Testis (tissue), 3 donors: ENCODE results near the gene GAPDH. TPM values are rescaled to one million over a fixed set of nuclear protein-coding genes. Genes with fewer than 3 reads are reported as not detected.

ENCODE experiments used
- DNase-seq: peaks from one replicate; pipeline ENCODE4 v3.0.0-alpha.2; 2019
- H3K27ac ChIP-seq, 2 donors: fragments of 200-600 bp; sonication (generic); one replicate each; pipeline ENCODE4 v1.5.1; 2019
- H3K27me3 ChIP-seq: fragments of 200-600 bp; sonication (generic); one replicate; pipeline ENCODE4 v1.5.1; 2019
- H3K36me3 ChIP-seq: fragments of 200-600 bp; sonication (generic); one replicate; pipeline ENCODE4 v1.5.1; 2017; ENCODE audit warnings: low read depth; ENCODE audit errors: missing control alignments
- H3K4me1 ChIP-seq: fragments of 200-600 bp; sonication (generic); one replicate; pipeline ENCODE4 v1.5.1; 2019
- H3K4me3 ChIP-seq, 2 donors: fragments of 200-600 bp; sonication (generic); one replicate each; pipeline ENCODE4 v1.5.1; 2017 to 2019
- H3K9me3 ChIP-seq: fragments of 200-600 bp; sonication (generic); one replicate; pipeline ENCODE4 v1.5.1; 2017
- POLR2A ChIP-seq: fragments of 450-650 bp; IDR thresholded peaks from one replicate; pipeline ENCODE4 v1.6.1; 2017; ENCODE audit warnings: antibody characterized with exemption, mild to moderate bottlenecking, moderate library complexity
- WGBS, 2 donors: methylation state at CpG; one replicate each; pipeline ENCODE4 v1.1.5; 2018; 5-methylcytosine and 5-hydroxymethylcytosine counted together
- intact Hi-C: fragments of 100-400 bp; cut with DNase I; formaldehyde crosslinking; loops from one replicate; pipeline ENCODE4 v1.15.1; 2023; ENCODE audit warnings: low total_unique reads
- polyA plus RNA-seq: library from polyadenylated mRNA; stranded (reverse); fragments of 350-450 nt; fragmentation: Illumina TruSeq; extraction: RNeasy Lipid Tissue Mini Kit (QIAGEN cat#74804); gene quantifications from one replicate; pipeline ENCODE4 v1.2.3, GENCODE V29; 2014; ENCODE audit warnings: low read depth, low replicate concordance; ENCODE audit not compliant: insufficient read depth
- total RNA-seq, 2 donors: library from RNA; depleted of rRNA; stranded (reverse); fragments of >200 nt; gene quantifications; one replicate each; pipeline ENCODE4 v1.2.3, GENCODE V29; 2016
- TF ChIP-seq, protein P1 (sequence below), 3 experiments: fragments of 450-650 bp in 2 of 3; fragments of 200-600 bp in 1 of 3; sonication (generic) in 1 of 3; IDR thresholded peaks; one replicate each; pipeline ENCODE4 v1.5.1; 2016 to 2019; ENCODE audit warnings: antibody characterized with exemption in 3 of 3, mild to moderate bottlenecking in 2 of 3, moderate library complexity in 1 of 3

Gene GAPDH
- total and polyA plus RNA-seq, 3 donors from 2014 or later, result 1,591 to 1,928 (median 1,857) TPM

DNA sequence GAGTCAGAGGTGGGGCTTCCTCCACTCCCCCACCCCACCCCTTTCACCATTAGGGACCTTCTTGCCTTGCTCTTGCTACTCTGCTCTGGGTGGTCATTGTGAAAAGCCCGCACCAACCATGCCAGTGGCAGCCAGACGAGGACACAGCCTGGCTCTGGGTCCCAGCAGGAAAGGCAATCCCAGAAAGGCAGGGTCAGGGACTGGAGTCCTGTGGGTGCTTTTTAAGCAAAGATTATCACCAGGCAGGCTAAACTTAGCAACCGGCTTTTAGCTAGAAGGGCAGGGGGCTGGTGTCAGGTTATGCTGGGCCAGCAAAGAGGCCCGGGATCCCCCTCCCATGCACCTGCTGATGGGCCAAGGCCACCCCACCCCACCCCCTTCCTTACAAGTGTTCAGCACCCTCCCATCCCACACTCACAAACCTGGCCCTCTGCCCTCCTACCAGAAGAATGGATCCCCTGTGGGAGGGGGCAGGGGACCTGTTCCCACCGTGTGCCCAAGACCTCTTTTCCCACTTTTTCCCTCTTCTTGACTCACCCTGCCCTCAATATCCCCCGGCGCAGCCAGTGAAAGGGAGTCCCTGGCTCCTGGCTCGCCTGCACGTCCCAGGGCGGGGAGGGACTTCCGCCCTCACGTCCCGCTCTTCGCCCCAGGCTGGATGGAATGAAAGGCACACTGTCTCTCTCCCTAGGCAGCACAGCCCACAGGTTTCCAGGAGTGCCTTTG lies 1.2 kb upstream of the GAPDH start:
- Histone ChIP-seq H3K4me3 (peak overlapping the region; percentile 92 to 93), H3K4me1 (peaks cover 30% of the 10 kb centered on the region), H3K36me3 (no peaks in the 10 kb centered on the region), H3K27ac (peak overlapping the region; percentile 86 to 92), H3K9me3 (no peaks in the 10 kb centered on the region), H3K27me3 (no peaks in the 10 kb centered on the region)
- peak; percentile 81 for DNase-seq
- WGBS, 2 donors, result 0% methylated on average over 14 of the region's 14 CpGs
- intact Hi-C loops, result no loop called here
- TF ChIP-seq POLR2A, result no peak
- TF ChIP-seq, protein P1, sequence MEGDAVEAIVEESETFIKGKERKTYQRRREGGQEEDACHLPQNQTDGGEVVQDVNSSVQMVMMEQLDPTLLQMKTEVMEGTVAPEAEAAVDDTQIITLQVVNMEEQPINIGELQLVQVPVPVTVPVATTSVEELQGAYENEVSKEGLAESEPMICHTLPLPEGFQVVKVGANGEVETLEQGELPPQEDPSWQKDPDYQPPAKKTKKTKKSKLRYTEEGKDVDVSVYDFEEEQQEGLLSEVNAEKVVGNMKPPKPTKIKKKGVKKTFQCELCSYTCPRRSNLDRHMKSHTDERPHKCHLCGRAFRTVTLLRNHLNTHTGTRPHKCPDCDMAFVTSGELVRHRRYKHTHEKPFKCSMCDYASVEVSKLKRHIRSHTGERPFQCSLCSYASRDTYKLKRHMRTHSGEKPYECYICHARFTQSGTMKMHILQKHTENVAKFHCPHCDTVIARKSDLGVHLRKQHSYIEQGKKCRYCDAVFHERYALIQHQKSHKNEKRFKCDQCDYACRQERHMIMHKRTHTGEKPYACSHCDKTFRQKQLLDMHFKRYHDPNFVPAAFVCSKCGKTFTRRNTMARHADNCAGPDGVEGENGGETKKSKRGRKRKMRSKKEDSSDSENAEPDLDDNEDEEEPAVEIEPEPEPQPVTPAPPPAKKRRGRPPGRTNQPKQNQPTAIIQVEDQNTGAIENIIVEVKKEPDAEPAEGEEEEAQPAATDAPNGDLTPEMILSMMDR (IDR thresholded peaks at IDR 0.05), result no peak

DNA sequence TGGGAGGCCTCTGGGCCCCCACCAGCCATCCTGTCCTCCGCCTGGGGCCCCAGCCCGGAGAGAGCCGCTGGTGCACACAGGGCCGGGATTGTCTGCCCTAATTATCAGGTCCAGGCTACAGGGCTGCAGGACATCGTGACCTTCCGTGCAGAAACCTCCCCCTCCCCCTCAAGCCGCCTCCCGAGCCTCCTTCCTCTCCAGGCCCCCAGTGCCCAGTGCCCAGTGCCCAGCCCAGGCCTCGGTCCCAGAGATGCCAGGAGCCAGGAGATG lies 729 bp upstream of the GAPDH start:
- Histone ChIP-seq H3K4me1 (peaks cover 30% of the 10 kb centered on the region), H3K4me3 (peak overlapping the region; percentile 92 to 93), H3K27ac (peak overlapping the region; percentile 86 to 92), H3K27me3 (no peaks in the 10 kb centered on the region), H3K9me3 (no peaks in the 10 kb centered on the region), H3K36me3 (no peaks in the 10 kb centered on the region)
- intact Hi-C loops, result no loop called here
- WGBS, 2 donors, result 0% methylated on average over 6 to 9 of the region's 9 CpGs
- DNase-seq, result peak; percentile 84
- TF ChIP-seq, protein P1 (IDR thresholded peaks at IDR 0.05), result no peak
- no peak for TF ChIP-seq POLR2A

DNA sequence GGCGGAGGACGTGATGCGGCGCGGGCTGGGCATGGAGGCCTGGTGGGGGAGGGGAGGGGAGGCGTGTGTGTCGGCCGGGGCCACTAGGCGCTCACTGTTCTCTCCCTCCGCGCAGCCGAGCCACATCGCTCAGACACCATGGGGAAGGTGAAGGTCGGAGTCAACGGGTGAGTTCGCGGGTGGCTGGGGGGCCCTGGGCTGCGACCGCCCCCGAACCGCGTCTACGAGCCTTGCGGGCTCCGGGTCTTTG lies 303 bp downstream of the GAPDH start:
- peak overlapping the region; percentile 86 to 92 for H3K27ac ChIP-seq
- H3K4me3 ChIP-seq, result peak overlapping the region; percentile 92 to 93
- H3K27me3 ChIP-seq, result no peaks in the 10 kb centered on the region
- no peaks in the 10 kb centered on the region for H3K36me3 ChIP-seq
- no peaks in the 10 kb centered on the region for H3K9me3 ChIP-seq
- DNase-seq, result no peak
- no peak for TF ChIP-seq POLR2A
- TF ChIP-seq, protein P1 (IDR thresholded peaks at IDR 0.05), result no peak
- WGBS, 2 donors, result 0% methylated on average over 14 of the region's 25 CpGs; no CpG with 5 or more reads in 1 of the 2 donors
- intact Hi-C loops, result no loop called here
- peaks cover 30% of the 10 kb centered on the region for H3K4me1 ChIP-seq

DNA sequence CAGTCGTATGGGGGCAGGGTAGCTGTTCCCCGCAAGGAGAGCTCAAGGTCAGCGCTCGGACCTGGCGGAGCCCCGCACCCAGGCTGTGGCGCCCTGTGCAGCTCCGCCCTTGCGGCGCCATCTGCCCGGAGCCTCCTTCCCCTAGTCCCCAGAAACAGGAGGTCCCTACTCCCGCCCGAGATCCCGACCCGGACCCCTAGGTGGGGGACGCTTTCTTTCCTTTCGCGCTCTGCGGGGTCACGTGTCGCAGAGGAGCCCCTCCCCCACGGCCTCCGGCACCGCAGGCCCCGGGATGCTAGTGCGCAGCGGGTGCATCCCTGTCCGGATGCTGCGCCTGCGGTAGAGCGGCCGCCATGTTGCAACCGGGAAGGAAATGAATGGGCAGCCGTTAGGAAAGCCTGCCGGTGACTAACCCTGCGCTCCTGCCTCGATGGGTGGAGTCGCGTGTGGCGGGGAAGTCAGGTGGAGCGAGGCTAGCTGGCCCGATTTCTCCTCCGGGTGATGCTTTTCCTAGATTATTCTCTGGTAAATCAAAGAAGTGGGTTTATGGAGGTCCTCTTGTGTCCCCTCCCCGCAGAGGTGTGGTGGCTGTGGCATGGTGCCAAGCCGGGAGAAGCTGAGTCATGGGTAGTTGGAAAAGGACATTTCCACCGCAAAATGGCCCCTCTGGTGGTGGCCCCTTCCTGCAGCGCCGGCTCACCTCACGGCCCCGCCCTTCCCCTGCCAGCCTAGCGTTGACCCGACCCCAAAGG lies 804 bp downstream of the GAPDH start:
- no peaks in the 10 kb centered on the region for H3K36me3 ChIP-seq
- no peaks in the 10 kb centered on the region for H3K27me3 ChIP-seq
- peak overlapping the region; percentile 86 to 92 for H3K27ac ChIP-seq
- H3K9me3 ChIP-seq, result no peaks in the 10 kb centered on the region
- WGBS, 2 donors, result 0 to 3% methylated on average over 20 to 26 of the region's 52 CpGs
- H3K4me3 ChIP-seq, result peak overlapping the region; percentile 92 to 93
- intact Hi-C loops, result no loop called here
- TF ChIP-seq, protein P1 (IDR thresholded peaks at IDR 0.05), result no peak
- TF ChIP-seq POLR2A, result no peak
- peaks cover 34% of the 10 kb centered on the region for H3K4me1 ChIP-seq
- peak; percentile 73 for DNase-seq

DNA sequence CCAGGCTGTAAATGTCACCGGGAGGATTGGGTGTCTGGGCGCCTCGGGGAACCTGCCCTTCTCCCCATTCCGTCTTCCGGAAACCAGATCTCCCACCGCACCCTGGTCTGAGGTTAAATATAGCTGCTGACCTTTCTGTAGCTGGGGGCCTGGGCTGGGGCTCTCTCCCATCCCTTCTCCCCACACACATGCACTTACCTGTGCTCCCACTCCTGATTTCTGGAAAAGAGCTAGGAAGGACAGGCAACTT lies 1.3 kb downstream of the GAPDH start:
- 2% methylated on average over 6 of the region's 6 CpGs for WGBS, 2 donors
- DNase-seq, result no peak
- no peaks in the 10 kb centered on the region for H3K27me3 ChIP-seq
- peak overlapping the region; percentile 86 to 92 for H3K27ac ChIP-seq
- TF ChIP-seq POLR2A, result no peak
- TF ChIP-seq, protein P1 (IDR thresholded peaks at IDR 0.05), result no peak
- intact Hi-C loops, result no loop called here
- H3K4me3 ChIP-seq, result peak overlapping the region; percentile 92 to 93
- peaks cover 39% of the 10 kb centered on the region for H3K4me1 ChIP-seq
- no peaks in the 10 kb centered on the region for H3K36me3 ChIP-seq
- no peaks in the 10 kb centered on the region for H3K9me3 ChIP-seq
